ENCODE measurements around the gene SIPA1.

- no peak for TF ChIP-seq CTCF (IDR thresholded peaks at IDR 0.05)
- TF ChIP-seq POLR2A (IDR thresholded peaks at IDR 0.05) = no peak
- no peak for TF ChIP-seq EP300 (IDR thresholded peaks at IDR 0.05)
Observed at GRCh38 chr11:65653229-65654225, 15.6 kb downstream of the SIPA1 start.

Data from ovary (tissue), 3 donors.